DOHH2 (cell line): ENCODE data around the gene ASMTL.

ENCODE experiments used
- H3F3A ChIP-seq: fragments of 200-600 bp; sonication (generic), shearing (Covaris generic); 2 replicates; pipeline ENCODE4 v1.6.0; 2016; ENCODE audit warnings: antibody characterized with exemption, mild to moderate bottlenecking; ENCODE audit not compliant: control insufficient read depth, insufficient read depth
- H3K27ac ChIP-seq: fragments of 200-600 bp; sonication (generic); 2 replicates; pipeline ENCODE4 v1.5.1; 2014; ENCODE audit warnings: low read depth, mild to moderate bottlenecking, low read length, moderate library complexity
- H3K27me3 ChIP-seq: fragments of 200-600 bp; sonication (generic); 2 replicates; pipeline ENCODE4 v1.6.1; 2014; ENCODE audit warnings: mild to moderate bottlenecking, low read length, mixed read lengths; ENCODE audit not compliant: control insufficient read depth
- H3K36me3 ChIP-seq: fragments of 200-600 bp; sonication (generic); 2 replicates; pipeline ENCODE4 v1.6.1; 2014; ENCODE audit warnings: mild to moderate bottlenecking, low read length, moderate library complexity, mixed read lengths; ENCODE audit not compliant: control insufficient read depth
- H3K4me1 ChIP-seq: fragments of 200-600 bp; sonication (generic); 2 replicates; pipeline ENCODE4 v1.6.1; 2014; ENCODE audit warnings: mild to moderate bottlenecking, low read length, mixed read lengths; ENCODE audit not compliant: control insufficient read depth
- H3K4me2 ChIP-seq: fragments of 200-600 bp; sonication (generic); 2 replicates; pipeline ENCODE4 v1.6.0; 2014; ENCODE audit warnings: mild to moderate bottlenecking, low read length, moderate library complexity
- H3K4me3 ChIP-seq: fragments of 200-600 bp; sonication (generic); 2 replicates; pipeline ENCODE4 v1.5.1; 2014; ENCODE audit warnings: mild to moderate bottlenecking, low read length, mixed read lengths
- H3K79me2 ChIP-seq: fragments of 200-600 bp; sonication (generic); 2 replicates; pipeline ENCODE4 v1.6.1; 2014; ENCODE audit warnings: mild to moderate bottlenecking, low read length, mixed read lengths; ENCODE audit not compliant: control insufficient read depth
- H3K9me2 ChIP-seq: fragments of 200-600 bp; sonication (generic); replicated peaks from 2 replicates; pipeline ENCODE4 v1.6.1; 2014; ENCODE audit warnings: mild to moderate bottlenecking, low read length, mixed read lengths; ENCODE audit not compliant: control insufficient read depth
- H3K9me3 ChIP-seq: fragments of 200-600 bp; sonication (generic); 2 replicates; pipeline ENCODE4 v1.6.1; 2014; ENCODE audit warnings: antibody characterized with exemption, low read length, mixed read lengths; ENCODE audit not compliant: control insufficient read depth, insufficient read depth
- H4K20me1 ChIP-seq: fragments of 200-600 bp; sonication (generic); 2 replicates; pipeline ENCODE4 v1.6.0; 2014; ENCODE audit warnings: low read depth, mild to moderate bottlenecking, antibody characterized with exemption, low read length, moderate library complexity; ENCODE audit not compliant: control insufficient read depth, insufficient read depth
- CTCF ChIP-seq: fragments of 200-600 bp; sonication (generic); IDR thresholded peaks from one replicate; pipeline ENCODE4 v1.5.1; 2014; ENCODE audit warnings: antibody characterized with exemption, mild to moderate bottlenecking, low read depth, low read length; ENCODE audit not compliant: poor library complexity, severe bottlenecking
- EZH2phosphoT487 ChIP-seq: fragments of 200-600 bp; sonication (generic); IDR thresholded peaks from 2 replicates; pipeline ENCODE4 v1.6.1; 2017; ENCODE audit warnings: borderline replicate concordance, mild to moderate bottlenecking, antibody characterized with exemption, low read length, moderate library complexity, mixed read lengths

The ASMTL gene

GRCh38 chrX:1354036-1355019 lies 98.4 kb downstream of the ASMTL start:
- no peaks in the 10 kb centered on the region for H3K9me3 ChIP-seq
- no peak overlapping the region for H3K4me2 ChIP-seq
- TF ChIP-seq CTCF (no peak), EZH2phosphoT487 (no peak)
- H3K9me2 ChIP-seq, result no peaks in the 10 kb centered on the region
- H3K4me3 ChIP-seq, result no peak overlapping the region
- peaks cover 15% of the 10 kb centered on the region for H3K4me1 ChIP-seq
- H3F3A ChIP-seq, result peaks cover 3% of the 10 kb centered on the region; the same call in 1 of the 2 replicates
- no peak overlapping the region for H3K27ac ChIP-seq
- H3K27me3 ChIP-seq, result no peaks in the 10 kb centered on the region
- no peaks in the 10 kb centered on the region for H4K20me1 ChIP-seq
- H3K79me2 ChIP-seq, result no peaks in the 10 kb centered on the region
- H3K36me3 ChIP-seq, result no peaks in the 10 kb centered on the region
